ENCODE measurements around the gene LIMCH1.
"Not testable (repeated sequence)": the region's sequence is repeated elsewhere in the genome, so short reads cannot be mapped to it uniquely, and the experiment has no call there.

Gene LIMCH1

GRCh38 chr4:41638203-41638602 is 100.2 kb downstream of the LIMCH1 start:
- H3K36me3 Mint-ChIP-seq (ENCODE audit: low read depth), result no peaks in the 10 kb centered on the region

GRCh38 chr4:41638866-41639265 is 100.9 kb downstream of the LIMCH1 start:
- intact Hi-C loops (cut with micrococcal nuclease), result no loop called here
- H3K4me1 Mint-ChIP-seq (ENCODE audit: low read depth), result no peaks in the 10 kb centered on the region
- no peaks in the 10 kb centered on the region for H3K9me3 Mint-ChIP-seq
- H3K27me3 Mint-ChIP-seq, result peaks cover 31% of the 10 kb centered on the region
- H3K36me3 Mint-ChIP-seq (ENCODE audit: low read depth), result no peaks in the 10 kb centered on the region
- H3K27ac Mint-ChIP-seq, result no peak overlapping the region
- H3K4me3 Mint-ChIP-seq, result no peak overlapping the region

More at GRCh38 chr4:41638203-41638602, 100.2 kb downstream of the LIMCH1 start:
- Mint-ChIP-seq H3K4me3 (no peak overlapping the region), H3K9me3 (no peaks in the 10 kb centered on the region), H3K4me1 (ENCODE audit: low read depth) (no peaks in the 10 kb centered on the region), H3K27me3 (peaks cover 30% of the 10 kb centered on the region), H3K27ac (no peak overlapping the region)
- intact Hi-C loops (cut with micrococcal nuclease), result no loop called here

- Mint-ChIP-seq H3K4me3 (no peak overlapping the region), H3K4me1 (ENCODE audit: low read depth) (peaks cover 3% of the 10 kb centered on the region), H3K27me3 (peaks cover 34% of the 10 kb centered on the region), H3K27ac (no peak overlapping the region), H3K36me3 (ENCODE audit: low read depth) (no peaks in the 10 kb centered on the region), H3K9me3 (no peaks in the 10 kb centered on the region)
- intact Hi-C loops (cut with micrococcal nuclease), result no loop called here
These were observed 101.3 kb downstream of the LIMCH1 start for GRCh38 chr4:41639291-41639690.

- intact Hi-C loops (cut with micrococcal nuclease), result loop anchor here (10.0 kb wide), 1 partner anchor 126 kb away; no protein-coding TSS in a partner anchor
- Mint-ChIP-seq H3K9me3 (no peaks in the 10 kb centered on the region), H3K27me3 (peaks cover 46% of the 10 kb centered on the region), H3K4me1 (ENCODE audit: low read depth) (peaks cover 13% of the 10 kb centered on the region), H3K27ac (no peak overlapping the region), H3K4me3 (no peak overlapping the region), H3K36me3 (ENCODE audit: low read depth) (no peaks in the 10 kb centered on the region)
These were observed 102.9 kb downstream of the LIMCH1 start for GRCh38 chr4:41640906-41641305.

GRCh38 chr4:41642746-41643145 is 104.8 kb downstream of the LIMCH1 start:
- H3K36me3 Mint-ChIP-seq (ENCODE audit: low read depth); H3K27ac Mint-ChIP-seq; H3K9me3 Mint-ChIP-seq; H3K4me3 Mint-ChIP-seq: not testable (repeated sequence)
- Mint-ChIP-seq H3K4me1 (ENCODE audit: low read depth) (peaks cover 25% of the 10 kb centered on the region), H3K27me3 (peaks cover 46% of the 10 kb centered on the region)
- intact Hi-C loops (cut with micrococcal nuclease), result loop anchor here (10.0 kb wide), 1 partner anchor 128 kb away; no protein-coding TSS in a partner anchor

- Mint-ChIP-seq H3K9me3 (no peaks in the 10 kb centered on the region), H3K4me1 (ENCODE audit: low read depth) (peaks cover 30% of the 10 kb centered on the region), H3K36me3 (ENCODE audit: low read depth) (no peaks in the 10 kb centered on the region), H3K4me3 (no peak overlapping the region), H3K27me3 (peaks cover 42% of the 10 kb centered on the region), H3K27ac (no peak overlapping the region)
- intact Hi-C loops (cut with micrococcal nuclease), result loop anchor here (10.0 kb wide), 1 partner anchor 129 kb away; no protein-coding TSS in a partner anchor
These were observed 105.4 kb downstream of the LIMCH1 start for GRCh38 chr4:41643331-41643730.

GRCh38 chr4:41644288-41644914 is 106.4 kb downstream of the LIMCH1 start:
- peak overlapping the region; percentile 32 for H3K4me3 Mint-ChIP-seq
- H3K36me3 Mint-ChIP-seq (ENCODE audit: low read depth), result no peaks in the 10 kb centered on the region
- intact Hi-C loops (cut with micrococcal nuclease), result loop anchor here (1.0 to 10.0 kb wide), 2 partner anchors 130 to 363 kb away; no protein-coding TSS in a partner anchor
- H3K27ac Mint-ChIP-seq, result no peak overlapping the region
- peaks cover 36% of the 10 kb centered on the region for H3K27me3 Mint-ChIP-seq
- H3K9me3 Mint-ChIP-seq, result no peaks in the 10 kb centered on the region
- H3K4me1 Mint-ChIP-seq (ENCODE audit: low read depth), result peaks cover 34% of the 10 kb centered on the region

GRCh38 chr4:41644915-41645295 is 106.9 kb downstream of the LIMCH1 start:
- no peak overlapping the region for H3K4me3 Mint-ChIP-seq
- H3K9me3 Mint-ChIP-seq, result no peaks in the 10 kb centered on the region
- H3K27ac Mint-ChIP-seq, result no peak overlapping the region
- H3K27me3 Mint-ChIP-seq, result peaks cover 34% of the 10 kb centered on the region
- intact Hi-C loops (cut with micrococcal nuclease), result loop anchor here (1.0 to 10.0 kb wide), 2 partner anchors 130 to 364 kb away; no protein-coding TSS in a partner anchor
- no peaks in the 10 kb centered on the region for H3K36me3 Mint-ChIP-seq (ENCODE audit: low read depth)
- peaks cover 34% of the 10 kb centered on the region for H3K4me1 Mint-ChIP-seq (ENCODE audit: low read depth)

- intact Hi-C loops (cut with micrococcal nuclease), result loop anchor here (10.0 kb wide), 1 partner anchor 131 kb away; no protein-coding TSS in a partner anchor
- Mint-ChIP-seq H3K27me3 (peaks cover 36% of the 10 kb centered on the region), H3K9me3 (no peaks in the 10 kb centered on the region), H3K4me1 (ENCODE audit: low read depth) (peaks cover 43% of the 10 kb centered on the region), H3K4me3 (no peak overlapping the region), H3K27ac (no peak overlapping the region), H3K36me3 (ENCODE audit: low read depth) (no peaks in the 10 kb centered on the region)
These were observed 107.9 kb downstream of the LIMCH1 start for GRCh38 chr4:41645728-41646390.

GRCh38 chr4:41646862-41647261 is 108.9 kb downstream of the LIMCH1 start:
- Mint-ChIP-seq H3K27me3 (peaks cover 33% of the 10 kb centered on the region), H3K36me3 (ENCODE audit: low read depth) (no peaks in the 10 kb centered on the region), H3K27ac (no peak overlapping the region), H3K4me3 (no peak overlapping the region), H3K9me3 (no peaks in the 10 kb centered on the region), H3K4me1 (ENCODE audit: low read depth) (peaks cover 52% of the 10 kb centered on the region)
- intact Hi-C loops (cut with micrococcal nuclease), result loop anchor here (10.0 kb wide), 1 partner anchor 132 kb away; no protein-coding TSS in a partner anchor

GRCh38 chr4:41647383-41647782 is 109.4 kb downstream of the LIMCH1 start:
- H3K9me3 Mint-ChIP-seq, result no peaks in the 10 kb centered on the region
- peaks cover 52% of the 10 kb centered on the region for H3K4me1 Mint-ChIP-seq (ENCODE audit: low read depth)
- no peak overlapping the region for H3K4me3 Mint-ChIP-seq
- H3K27me3 Mint-ChIP-seq, result peaks cover 35% of the 10 kb centered on the region
- H3K36me3 Mint-ChIP-seq (ENCODE audit: low read depth), result no peaks in the 10 kb centered on the region
- H3K27ac Mint-ChIP-seq, result no peak overlapping the region
- intact Hi-C loops (cut with micrococcal nuclease), result loop anchor here (10.0 kb wide), 1 partner anchor 133 kb away; no protein-coding TSS in a partner anchor

- Mint-ChIP-seq H3K27me3 (peaks cover 26% of the 10 kb centered on the region), H3K27ac (peak overlapping the region; percentile 65), H3K4me1 (ENCODE audit: low read depth) (peaks cover 37% of the 10 kb centered on the region)
- intact Hi-C loops (cut with micrococcal nuclease); H3K36me3 Mint-ChIP-seq (ENCODE audit: low read depth); H3K4me3 Mint-ChIP-seq; H3K9me3 Mint-ChIP-seq: not testable (repeated sequence)
These were observed 113.2 kb downstream of the LIMCH1 start for GRCh38 chr4:41651150-41651549.

GRCh38 chr4:41652971-41653370 is 115.0 kb downstream of the LIMCH1 start:
- H3K4me3 Mint-ChIP-seq, result no peak overlapping the region
- intact Hi-C loops (cut with micrococcal nuclease), result no loop called here
- no peaks in the 10 kb centered on the region for H3K9me3 Mint-ChIP-seq
- no peaks in the 10 kb centered on the region for H3K36me3 Mint-ChIP-seq (ENCODE audit: low read depth)
- peaks cover 25% of the 10 kb centered on the region for H3K4me1 Mint-ChIP-seq (ENCODE audit: low read depth)
- no peak overlapping the region for H3K27ac Mint-ChIP-seq
- peaks cover 26% of the 10 kb centered on the region for H3K27me3 Mint-ChIP-seq

- Mint-ChIP-seq H3K36me3 (ENCODE audit: low read depth) (no peaks in the 10 kb centered on the region), H3K27ac (no peak overlapping the region), H3K9me3 (no peaks in the 10 kb centered on the region), H3K4me1 (ENCODE audit: low read depth) (peaks cover 20% of the 10 kb centered on the region), H3K4me3 (no peak overlapping the region), H3K27me3 (peaks cover 27% of the 10 kb centered on the region)
- intact Hi-C loops (cut with micrococcal nuclease), result no loop called here
These were observed 115.6 kb downstream of the LIMCH1 start for GRCh38 chr4:41653523-41653922.
